ENCODE measurements around the gene PPP2R5E.

PPP2R5E gene

GRCh38 chr14:63322472-63322871, 220.7 kb downstream of the PPP2R5E start:
- Histone ChIP-seq H3K27ac (no peak overlapping the region), H3K9ac (ENCODE audit: insufficient read length) (no peak overlapping the region), H3K36me3 (ENCODE audit: insufficient read depth, low read length) (no peaks in the 10 kb centered on the region), H3K4me3 (no peak overlapping the region), H3K9me3 (ENCODE audit: low read depth, low read length) (no peaks in the 10 kb centered on the region)
- no peak for DNase-seq (ENCODE audit: low read depth, low spot score)
- TF ChIP-seq FOXP2 (optimal IDR thresholded peaks at IDR 0.05; ENCODE audit: control extremely low read depth, extremely low read length, insufficient read depth) (no peak), EZH2 (IDR thresholded peaks at IDR 0.05) (no peak), POLR2AphosphoS5 (IDR thresholded peaks at IDR 0.05; ENCODE audit: borderline replicate concordance, low read depth, low read length) (no peak)
